CD4-positive, alpha-beta T cell treated with Interleukin-10 for 1 hour (primary cell): ENCODE data around the gene LRP3.
A peak's percentile ranks its signal among the peaks of the same experiment; 100 is the strongest.
"Not testable (repeated sequence)": the region's sequence is repeated elsewhere in the genome, so short reads cannot be mapped to it uniquely, and the experiment has no call there.

Experiments used
- DNase-seq: peaks from one replicate; pipeline ENCODE4 v3.0.0-alpha.2; 2020

The LRP3 gene

DNA sequence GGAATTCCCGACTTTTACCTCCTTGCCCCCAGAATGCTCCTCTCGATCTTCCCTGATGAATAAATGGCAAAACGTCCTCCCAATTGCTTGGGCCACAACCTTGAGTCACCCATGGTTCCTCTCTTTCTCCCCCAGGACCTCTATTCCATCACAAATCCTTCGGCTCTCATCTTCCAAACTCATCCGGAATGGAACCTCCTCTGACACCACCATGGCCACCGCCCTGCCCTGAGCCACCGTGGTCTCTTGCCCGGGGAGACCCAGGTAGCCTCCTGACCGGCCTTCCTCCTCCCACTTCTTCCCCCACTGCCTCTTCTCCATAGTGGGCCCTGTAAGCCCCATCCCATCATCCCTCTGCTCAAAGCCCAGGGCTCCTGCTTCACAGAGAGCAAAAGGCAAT, 26.6 kb downstream of the LRP3 start:
- DNase-seq: no peak

DNA sequence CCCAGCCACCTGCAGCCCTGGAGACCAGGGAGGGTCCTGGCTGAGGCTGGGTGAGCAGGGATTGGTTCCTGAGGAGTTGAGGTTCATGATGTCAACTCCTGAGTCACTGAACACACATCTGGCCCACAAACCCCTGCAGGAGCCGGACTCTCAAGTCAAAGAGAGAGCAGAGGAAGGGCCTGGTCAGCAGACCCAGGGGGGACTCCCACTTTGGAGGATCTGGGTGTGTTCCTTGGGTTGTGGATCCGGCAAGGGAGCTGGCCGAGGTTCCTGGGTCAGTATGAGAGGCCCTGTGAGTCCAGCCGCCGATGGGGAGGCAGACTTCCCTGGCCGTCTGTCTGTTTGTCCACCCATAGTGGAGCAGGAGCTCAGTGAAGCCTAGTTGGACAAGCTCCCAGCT, 27.5 kb downstream of the LRP3 start:
- no peak for DNase-seq

DNA sequence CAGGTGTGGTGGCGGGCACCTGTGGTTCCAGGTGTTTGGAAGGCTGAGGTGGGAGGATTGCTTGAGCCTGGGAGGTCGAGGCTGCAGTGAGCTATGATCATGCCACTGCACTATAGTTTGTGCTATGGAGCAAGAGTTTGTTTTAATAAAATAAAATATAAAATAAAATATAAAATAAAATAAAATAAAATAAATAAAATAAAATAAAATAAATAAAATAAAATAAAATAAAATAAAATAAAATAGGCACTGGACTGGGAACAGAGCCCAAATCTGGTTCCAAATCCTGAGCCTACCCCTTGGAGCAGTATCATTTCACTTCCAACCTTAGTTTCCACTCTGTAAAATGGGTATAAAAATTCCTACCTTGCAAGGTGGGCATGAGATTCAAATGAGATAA, 28.1 kb downstream of the LRP3 start:
- DNase-seq: not testable (repeated sequence)

DNA sequence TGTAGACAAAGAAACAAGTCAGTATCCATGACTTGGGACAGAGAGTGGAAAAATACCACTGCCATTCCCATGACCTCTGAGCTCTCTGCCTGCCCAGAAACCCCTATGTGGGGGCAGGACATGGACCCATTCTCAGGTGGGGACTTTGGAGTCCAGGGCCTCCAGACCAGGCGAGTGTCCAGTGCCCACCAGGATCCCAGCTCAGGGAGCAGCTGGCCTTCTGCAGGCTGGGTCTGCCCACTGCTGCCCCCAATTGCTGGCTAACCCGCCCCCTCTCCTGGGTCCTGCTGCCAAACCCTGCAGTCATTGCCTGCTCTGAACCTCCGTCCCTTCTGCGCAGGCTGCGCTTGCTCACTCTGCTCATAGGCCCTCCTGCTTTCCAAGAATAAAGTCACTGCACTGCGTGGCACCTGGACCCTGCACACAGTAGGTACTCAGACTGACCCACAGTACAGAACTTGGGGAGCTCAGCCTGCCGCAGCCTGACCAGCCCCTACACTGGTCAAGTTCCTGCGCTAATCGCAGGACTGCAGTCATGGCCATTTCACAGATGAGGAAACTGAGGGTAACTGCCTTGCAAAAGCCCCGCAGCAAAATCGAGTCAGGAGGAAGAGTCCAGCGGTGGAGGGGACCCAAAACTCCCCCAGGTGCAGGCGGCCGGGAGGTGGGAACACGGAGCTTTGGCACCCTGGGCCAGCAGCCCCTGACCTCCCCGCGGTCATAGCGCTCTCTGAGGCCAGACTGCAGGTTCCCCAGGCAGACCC, 30.7 kb downstream of the LRP3 start:
- no peak for DNase-seq

DNA sequence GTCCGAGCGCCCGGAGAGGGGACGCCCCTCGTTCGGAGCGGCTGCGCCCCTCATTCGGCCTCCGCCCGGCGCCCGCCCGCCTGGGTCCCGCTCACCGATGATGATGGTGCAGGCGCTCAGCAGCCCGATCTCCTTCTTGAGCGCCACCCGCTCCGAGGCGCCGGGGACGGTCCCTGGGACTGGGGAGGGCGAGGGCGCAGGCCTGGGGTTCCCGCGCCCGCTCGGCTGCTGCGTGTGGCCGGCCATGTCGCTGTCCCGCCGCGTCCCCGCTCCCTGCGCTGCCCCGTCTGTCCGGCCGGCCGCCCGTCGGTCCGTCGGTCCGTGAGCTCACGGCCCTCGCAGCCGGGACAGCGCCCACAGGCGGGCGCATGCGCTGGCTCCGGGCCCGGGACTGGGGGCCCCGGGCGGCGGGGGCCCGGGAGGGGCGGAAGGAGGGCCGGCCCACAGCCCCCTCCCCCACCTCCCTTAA, 31.4 kb downstream of the LRP3 start, which contains the start of gene SLC7A10:
Gene SLC7A10 (minus strand): TSS at position 393 of the 469 bp plus-strand sequence. CDS start 147 bp downstream, at position 246.
- DNase-seq: no peak

DNA sequence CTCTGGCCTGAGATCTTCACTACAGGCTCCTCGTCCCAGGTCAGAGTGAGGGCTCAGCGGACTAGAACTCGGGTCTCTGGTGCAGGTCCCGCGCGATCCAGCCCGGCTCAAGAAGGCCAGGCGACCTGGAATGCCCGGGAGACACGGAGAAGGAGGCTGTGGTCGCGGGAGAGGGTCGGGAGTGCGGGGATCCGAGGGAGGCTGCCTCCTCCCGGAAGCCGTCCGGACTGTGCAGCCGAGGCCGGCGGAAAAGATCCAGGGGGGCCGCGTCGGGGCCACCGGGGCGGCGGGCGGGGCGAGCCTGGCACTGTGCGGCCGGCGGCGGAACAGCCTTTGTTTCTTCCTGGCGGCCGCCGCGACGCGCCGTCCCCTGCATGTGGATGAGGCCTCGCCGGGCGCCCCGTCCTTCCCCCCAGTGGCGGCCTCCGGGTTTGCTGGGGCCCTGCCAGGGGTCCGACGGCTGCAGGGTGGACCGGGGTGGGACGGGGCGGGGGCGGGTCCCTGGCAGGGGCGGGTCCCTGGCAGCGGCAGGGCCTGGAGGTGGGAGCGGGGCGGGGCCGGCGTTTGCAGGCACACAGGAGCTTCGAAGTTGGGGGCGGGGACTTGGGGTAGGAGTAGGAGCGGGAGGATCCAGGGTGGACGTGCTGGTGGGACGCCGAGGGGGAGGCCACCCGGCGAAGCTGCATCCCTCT, 32.6 kb downstream of the LRP3 start:
- DNase-seq: peak; percentile 5

DNA sequence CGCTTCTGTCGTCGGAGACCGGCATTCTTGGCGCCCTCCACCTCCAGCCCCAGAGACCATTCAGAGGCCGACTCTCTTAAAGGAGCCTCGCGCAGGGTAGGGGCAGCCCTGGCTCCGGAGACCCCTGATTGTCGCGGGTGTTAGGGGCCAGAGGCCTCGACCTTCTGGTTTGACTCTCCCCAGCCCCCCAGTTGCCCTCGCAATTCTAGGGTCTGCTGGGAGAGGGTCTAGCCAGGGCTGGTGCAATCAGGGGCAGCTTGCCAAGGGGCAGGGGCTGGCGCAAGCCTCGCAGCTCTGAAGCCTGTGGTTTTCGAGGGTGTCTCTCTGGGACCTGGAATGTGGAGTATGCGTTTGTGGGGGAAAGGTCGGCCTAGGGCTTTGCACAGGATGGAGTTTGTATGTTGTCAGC, 33.1 kb downstream of the LRP3 start:
- no peak for DNase-seq

DNA sequence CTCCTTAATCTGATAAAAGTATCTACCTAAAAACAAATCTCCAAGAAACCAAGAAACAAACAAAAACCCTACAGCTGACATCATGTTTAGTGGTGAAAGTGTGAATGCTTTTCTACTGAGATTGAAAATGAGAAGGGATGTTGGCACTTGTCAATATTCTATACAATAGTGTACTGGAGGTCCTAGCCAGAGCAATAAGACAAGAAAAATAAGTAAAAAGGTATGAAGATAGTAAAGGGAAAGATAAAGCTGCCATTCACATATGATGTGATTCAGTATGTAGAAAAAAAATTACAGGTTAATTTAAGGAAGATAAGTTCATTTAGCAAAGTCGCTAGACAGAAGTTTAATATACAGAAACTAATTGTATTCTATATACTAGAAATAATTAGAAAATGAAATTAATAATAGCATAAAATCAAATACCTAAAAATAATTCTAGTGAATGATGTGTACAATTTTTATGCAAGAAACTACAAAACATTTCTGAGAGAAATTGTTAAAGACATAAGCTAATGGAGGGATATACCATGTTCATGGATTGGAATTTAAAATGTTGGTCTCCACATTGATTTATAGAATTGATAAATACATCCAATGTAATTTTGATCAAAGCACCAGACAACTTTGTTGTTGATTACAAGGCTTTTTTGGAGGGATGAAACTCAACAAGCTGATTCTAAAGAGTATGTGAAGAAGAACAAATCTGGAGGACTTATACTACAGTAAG, 33.9 kb downstream of the LRP3 start:
- no peak for DNase-seq

DNA sequence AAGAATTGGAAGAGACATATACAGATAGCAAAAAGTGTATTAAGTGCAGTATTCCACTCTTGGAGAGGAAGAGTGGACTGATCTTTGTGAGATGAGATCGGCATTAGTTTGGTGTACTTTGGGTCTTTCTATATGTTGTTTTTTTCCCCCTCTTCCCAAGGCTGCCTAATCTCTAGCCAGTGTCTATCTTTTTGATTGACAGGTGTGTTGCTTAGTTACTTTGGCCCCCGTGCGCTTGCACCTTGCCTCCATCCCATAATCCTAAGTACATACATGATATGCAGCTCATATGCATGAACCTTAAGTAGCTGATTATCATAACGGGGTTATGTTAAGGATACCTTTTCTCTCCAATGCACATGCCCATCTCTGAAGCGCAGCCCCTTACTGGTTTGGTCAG, 35.8 kb downstream of the LRP3 start:
- DNase-seq: no peak

DNA sequence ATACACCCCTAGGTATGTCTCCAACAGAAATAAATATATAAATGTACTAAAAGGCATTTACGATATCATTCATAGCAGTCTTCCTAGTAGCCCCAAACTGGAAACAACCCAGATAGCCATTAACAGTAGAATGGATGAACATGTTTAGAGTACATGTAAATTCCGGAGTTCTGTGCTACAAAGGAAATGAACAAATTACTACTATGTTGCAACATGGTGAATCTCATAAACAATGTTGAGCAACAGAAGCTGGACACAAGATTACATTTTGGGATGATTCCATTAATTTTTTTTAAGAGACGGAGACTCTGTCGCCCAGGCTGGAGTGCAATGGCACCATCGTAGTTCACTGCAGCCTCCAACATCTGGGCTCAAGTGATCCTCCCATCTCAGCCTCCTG, 37.4 kb downstream of the LRP3 start:
- no peak for DNase-seq

DNA sequence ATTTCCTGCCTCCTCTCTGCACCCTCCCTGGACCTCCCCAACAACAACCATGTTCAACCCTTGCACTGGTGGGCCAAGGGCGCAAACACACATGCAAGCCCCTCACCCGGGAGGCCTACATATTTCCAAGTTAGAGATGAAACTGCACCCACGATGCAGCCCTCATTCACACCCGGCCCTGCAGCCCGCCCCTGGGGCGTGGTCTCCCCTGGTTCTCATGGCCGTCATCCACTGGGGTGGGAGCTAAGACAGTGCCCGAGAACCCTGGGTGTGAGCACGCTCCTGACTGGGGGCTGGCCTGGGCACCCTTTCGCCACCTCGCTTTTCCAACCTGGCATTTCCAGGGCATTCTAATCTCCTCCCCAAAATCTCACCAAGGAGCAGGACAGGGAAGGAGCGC, 38.5 kb downstream of the LRP3 start:
- DNase-seq: no peak

DNA sequence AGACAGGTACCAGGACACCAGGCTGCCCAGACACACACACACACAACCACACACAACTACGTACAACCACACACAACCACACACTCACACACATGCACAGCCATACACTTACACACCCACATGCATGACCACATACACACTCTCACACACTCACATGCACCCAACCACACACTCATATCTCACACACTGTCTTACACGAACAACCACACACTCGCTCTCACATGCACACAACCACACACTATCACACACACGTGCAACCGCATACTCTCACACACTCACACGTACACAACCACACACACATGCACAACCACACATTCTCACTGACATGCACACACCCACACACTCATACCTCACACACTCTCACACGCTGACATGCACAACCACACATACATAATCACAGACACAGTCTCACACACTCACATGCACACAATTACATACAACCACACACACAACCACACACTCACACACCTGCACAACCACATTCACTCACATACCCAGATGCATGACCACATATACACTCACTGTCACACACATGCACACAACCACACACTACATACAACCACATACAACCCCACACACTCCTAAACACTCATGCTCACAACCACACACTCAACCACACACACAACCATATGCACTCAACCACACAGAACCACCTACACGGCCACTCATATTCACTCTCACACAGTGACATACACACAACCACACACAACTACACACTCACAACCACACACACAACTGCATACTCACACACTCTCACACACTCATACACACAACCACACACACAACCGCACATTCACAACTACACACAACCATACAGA, 39.1 kb downstream of the LRP3 start:
- DNase-seq: no peak

DNA sequence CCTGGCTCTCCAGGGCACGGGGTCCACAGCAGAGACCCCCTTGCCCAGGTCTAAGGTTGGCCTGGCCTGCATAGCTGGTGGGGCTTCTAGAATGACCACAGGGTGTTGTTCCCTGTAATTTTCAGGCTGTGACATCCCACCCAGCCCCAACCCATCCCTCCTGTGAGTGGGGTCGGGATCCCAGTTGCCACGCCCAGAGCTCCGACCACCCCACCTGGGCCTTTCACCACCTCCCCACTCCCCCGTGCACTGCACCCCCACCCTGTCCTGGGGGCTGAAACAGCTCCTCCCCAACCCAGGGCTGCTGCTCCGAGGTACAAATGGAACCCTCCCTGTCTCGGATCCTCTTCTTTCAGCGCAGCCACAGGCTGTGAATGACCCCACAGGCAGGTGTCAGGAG, 40.0 kb downstream of the LRP3 start:
- no peak for DNase-seq

DNA sequence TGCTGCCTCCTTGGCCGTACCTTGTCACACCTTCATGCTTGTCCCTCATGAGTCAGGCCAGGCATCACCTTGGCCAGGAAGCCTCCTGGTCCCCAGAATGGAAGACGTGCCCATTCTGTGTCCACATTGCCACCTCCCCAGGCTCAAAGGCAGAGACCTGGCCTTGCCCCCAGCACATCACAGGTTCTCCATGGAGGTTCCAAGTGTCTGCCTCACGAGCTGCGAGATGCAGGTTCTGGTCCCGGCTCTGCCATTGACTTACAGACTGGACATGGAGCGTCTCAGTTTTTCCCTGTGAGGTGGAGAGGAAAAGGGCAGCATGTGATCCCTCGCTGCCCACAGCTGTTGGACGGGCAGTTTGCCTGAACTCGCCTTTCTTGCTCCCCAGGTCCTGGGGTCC, 40.6 kb downstream of the LRP3 start:
- DNase-seq: no peak

DNA sequence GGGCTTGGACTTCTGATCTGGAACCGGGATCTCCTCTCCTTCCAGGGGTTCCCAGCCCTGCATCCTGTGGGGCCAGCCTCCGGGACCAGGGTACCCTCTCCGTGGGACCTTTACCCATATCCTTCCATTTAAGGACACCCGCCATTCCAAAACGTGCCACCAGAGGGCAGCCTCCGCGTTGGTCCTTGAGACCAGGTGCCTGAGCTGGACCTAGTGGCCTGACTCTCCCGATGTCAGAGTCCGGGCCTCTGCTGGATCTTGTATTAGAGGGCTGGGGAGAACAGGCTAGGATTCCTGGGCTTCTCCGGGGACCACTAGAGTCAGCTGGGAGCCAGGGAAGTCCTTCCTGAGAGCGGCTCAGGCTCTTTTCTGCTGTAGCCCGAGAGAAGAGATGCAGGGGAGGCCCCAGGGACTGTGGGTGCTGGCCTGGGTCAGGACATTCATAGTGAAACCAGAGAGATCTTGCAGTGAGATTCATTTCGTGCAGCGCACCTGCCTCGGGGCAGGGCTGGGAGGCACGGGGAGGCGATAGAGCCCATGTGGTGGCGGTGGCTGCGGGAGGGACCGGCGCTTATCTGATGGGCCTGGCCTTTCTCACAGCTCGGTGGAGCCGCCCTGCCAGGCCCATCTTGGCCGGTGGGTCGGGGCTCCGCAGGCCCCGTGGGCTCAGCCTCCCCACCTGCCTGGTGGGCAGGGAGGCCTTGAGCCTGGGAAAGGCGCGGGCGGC, 41.3 kb downstream of the LRP3 start:
- peak; percentile 78 for DNase-seq

DNA sequence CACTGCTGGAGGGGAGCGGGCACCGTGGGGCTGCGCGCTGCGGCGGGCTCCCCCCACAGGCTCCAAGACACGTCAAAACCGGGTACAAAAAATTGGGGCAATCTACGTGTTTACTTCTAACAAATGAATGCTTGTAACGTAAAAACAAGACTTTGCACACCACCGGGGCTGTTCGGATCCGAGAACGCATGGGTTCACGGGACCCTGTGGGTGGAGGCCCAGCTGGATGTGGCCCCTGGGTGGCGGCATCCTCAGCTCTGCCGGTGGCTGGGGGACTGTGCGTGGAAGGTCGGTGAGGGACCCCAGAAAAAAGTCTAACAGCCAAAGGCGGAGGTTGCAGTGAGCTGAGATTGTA, 41.8 kb downstream of the LRP3 start:
- DNase-seq: no peak

DNA sequence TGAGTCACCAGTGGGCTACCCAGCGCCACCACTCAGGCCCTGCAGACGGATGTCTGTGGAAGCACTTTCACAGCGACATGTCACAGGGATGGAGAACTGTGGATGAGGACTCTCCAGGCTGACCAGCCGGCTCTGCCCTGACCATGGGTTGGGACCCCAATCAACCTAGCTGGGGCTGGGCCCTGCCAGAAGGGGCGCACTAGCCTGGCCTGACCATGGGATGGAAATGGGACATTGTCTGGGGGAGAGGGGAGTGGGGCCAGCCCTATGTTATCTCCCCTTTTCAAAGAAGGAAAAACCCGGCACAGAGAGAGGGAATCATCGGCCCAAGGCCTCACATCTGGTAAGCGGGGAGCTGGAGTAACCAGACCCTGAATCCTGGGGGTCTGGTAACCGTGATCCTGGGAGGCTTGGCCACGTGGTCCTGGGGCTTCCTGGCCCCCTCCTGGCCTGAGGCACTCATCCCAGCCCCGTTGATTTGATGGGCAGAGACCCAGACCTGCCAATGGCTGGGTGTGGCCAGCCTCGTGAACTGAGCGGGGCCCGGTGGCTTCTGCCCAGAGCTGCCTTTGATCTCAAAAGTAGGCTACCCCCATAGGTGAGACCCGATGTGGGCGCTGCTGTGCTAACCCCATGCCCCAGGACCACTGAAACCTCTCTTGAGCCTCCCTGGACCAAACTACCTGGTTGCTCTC, 42.7 kb downstream of the LRP3 start:
- no peak for DNase-seq

DNA sequence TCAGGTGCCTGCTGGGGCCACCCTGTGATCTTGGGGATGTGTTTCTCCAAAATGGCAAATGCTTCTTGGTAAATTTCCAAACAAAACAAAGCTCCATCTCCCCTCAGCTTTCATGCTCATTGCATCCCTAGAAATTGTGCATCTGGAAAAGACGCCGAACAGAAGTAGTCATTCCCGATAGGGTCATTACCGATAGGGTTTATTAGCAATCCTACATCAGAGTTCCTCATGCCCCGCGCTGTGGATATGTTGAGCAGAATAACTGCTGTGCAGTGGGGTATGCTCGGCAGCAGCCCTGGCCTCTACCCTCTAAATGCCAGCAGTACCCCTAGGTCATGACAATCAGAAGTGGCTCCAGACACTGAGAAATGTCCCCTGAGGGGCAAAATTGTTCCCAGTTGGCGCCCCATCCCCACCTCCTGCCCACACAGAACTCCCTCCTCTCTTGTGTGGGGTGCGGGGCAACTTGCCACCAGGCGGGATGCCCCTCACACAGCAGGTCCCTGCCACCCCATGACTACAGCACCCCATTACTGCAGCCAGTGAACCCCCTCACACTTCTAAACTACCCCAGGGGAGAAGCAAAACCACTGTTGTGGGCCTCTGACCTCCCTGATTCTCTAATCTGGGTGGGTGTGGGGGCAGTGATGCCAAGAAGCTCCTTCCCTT, 44.5 kb downstream of the LRP3 start:
- DNase-seq: no peak

DNA sequence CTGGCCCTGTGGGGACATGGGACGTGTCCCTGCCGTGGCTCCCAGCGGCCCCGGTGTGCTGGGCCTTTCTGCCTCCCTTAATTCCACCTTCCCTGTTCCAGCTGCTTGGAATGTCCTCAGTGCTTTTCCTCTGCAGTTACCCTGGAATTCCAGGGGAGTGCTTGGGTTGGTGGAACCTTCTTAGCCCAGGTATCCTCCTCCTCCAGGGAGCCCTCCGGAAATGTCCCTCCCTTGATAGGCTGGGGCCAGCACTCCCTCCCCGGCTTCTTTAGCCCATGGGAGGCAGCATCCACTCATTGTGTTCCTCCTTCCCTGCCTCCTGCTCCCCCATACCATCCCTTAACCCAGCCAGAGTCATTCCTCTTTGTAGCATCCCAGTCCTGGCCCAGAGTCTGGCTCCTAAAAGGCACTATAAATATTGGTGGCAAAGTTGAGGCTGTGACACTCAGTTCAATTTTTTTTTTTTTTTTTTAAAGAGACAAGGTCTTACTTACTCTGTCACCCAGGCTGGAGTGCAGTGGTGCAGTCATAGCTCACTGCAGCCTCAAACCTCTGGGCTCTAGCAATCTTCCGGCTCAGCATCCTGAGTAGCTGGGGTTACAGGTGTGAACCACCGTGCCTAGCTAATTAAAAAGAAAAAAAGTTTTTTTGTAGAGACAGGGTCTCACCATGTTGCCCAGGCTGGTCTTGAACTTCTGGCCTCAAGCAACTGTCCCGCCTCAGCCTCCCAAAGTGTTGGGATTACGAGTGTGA, 45.3 kb downstream of the LRP3 start:
- no peak for DNase-seq

DNA sequence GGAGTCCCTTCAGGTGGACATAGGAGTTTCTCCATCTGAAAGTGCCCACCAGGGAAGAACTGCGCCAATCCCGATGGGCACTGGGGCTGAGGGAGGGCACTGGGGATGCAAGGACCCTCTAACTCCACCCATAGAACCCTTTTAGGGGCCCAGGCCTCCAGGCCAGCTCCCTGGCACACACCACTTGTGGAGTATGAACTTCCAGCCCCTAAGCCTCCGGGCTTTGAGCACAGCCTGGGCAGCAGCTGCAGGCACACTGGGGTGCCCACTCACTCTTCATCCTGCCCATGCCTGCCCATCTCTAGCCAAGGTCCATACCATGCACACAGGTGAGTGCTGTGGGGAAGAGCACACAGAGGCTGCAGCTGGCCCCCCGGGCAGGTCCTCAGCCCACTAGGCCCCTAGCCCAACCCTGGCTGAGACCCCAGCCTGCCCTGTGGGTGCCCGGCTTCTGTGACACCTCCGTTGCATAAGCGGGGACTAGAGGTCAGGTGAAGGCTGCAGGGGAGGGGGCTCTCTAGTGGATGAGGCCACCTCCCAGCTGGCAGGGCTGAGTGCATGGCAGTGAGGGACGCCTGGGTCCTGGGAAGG, 46.1 kb downstream of the LRP3 start:
- no peak for DNase-seq
